Neuron (in vitro differentiated cells): ENCODE measurements around the gene CARD6.
"Not testable (repeated sequence)": the region's sequence is repeated elsewhere in the genome, so short reads cannot be mapped to it uniquely, and the experiment has no call there.

ENCODE experiments used
- H2AFZ ChIP-seq: one replicate; pipeline ENCODE4 v1.6.1; 2013; ENCODE audit warnings: low read depth, mild to moderate bottlenecking, inconsistent platforms, low read length, moderate library complexity
- H3K27me3 ChIP-seq: one replicate; pipeline ENCODE4 v1.6.1; 2013; ENCODE audit warnings: low read length; ENCODE audit not compliant: insufficient read depth
- H3K36me3 ChIP-seq: one replicate; pipeline ENCODE4 v1.6.1; 2013; ENCODE audit warnings: low read length; ENCODE audit not compliant: insufficient read depth
- H3K4me1 ChIP-seq: one replicate; pipeline ENCODE4 v1.6.1; 2013; ENCODE audit warnings: low read length; ENCODE audit not compliant: insufficient read depth
- H3K4me3 ChIP-seq: 2 replicates; pipeline ENCODE4 v1.5.1; 2013; ENCODE audit warnings: mild to moderate bottlenecking, low read length, moderate library complexity
- H3K9me3 ChIP-seq: one replicate; pipeline ENCODE4 v1.6.1; 2013; ENCODE audit warnings: low read length

CARD6 gene

DNA sequence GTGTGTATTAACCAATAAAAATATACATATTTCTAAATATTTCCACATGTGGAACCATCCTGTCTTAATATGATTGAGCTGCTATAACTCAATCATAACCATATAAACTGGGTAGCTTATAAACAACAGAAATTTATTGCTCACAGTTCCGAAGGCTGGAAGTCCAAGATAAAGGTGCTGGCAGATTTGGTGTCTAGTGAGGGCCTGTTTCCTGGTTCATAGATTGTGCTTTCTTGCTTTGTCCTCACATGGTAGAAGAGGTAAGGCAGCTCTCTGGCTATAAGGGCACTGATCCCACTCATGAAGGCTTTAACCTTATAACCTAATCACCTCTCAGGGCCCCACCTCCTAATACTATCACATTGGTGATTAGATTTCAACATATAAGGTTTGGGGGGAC, 29.0 kb upstream of the CARD6 start:
- no peaks in the 10 kb centered on the region for H3K9me3 ChIP-seq
- no peaks in the 10 kb centered on the region for H3K4me1 ChIP-seq
- no peak overlapping the region for H3K4me3 ChIP-seq
- no peak overlapping the region for H2AFZ ChIP-seq
- H3K27me3 ChIP-seq: no peaks in the 10 kb centered on the region
- no peaks in the 10 kb centered on the region for H3K36me3 ChIP-seq

DNA sequence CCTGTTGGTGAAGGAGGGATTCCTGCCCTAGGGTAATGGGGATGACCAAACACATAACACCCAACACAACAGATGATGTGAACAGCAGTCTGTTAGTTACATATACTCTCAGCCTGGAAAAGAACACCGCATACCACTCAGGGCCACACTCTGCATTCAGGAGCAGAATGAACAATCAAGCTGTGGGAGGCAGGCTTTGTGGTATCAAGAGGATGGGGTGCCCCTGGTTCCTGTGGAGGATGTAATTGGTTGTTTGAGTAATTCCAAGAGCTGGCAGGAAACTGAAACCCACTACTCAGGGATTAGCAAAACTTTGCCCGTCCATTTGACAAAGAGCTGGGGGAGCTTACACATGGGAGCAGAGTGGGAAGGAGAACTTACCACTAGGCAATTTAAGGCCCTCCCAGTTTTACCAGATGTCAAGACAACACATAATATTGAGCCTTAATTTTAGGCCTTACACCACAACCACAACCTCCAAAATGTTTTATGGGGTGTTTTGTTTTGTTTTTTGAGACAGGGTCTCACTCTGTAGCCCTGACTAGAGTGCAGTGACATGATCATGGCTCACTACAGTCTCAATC, 27.4 kb upstream of the CARD6 start:
- Histone ChIP-seq H3K27me3 (no peaks in the 10 kb centered on the region), H3K4me3 (no peak overlapping the region), H2AFZ (no peak overlapping the region), H3K36me3 (no peaks in the 10 kb centered on the region), H3K9me3 (no peaks in the 10 kb centered on the region), H3K4me1 (no peaks in the 10 kb centered on the region)

DNA sequence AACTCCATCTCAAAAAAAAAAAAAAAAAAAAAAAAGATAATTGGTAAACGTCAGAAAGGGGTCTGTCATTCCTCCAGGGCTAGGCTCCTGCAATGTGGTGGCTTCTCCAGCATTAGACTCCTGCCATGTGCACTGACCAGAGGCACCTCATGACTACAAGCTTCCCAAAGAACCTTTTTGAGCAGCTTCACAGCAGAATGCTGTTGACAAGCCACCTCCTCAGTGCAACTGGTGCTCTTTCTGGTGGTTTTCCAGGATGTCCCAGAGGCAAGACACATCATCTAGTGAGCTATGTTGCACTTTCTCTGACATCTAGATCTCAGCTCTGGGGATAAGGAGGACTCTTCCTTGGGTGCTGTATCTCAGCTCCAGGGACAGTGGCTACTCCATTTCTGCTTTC, 17.7 kb upstream of the CARD6 start:
- Histone ChIP-seq H3K9me3 (no peaks in the 10 kb centered on the region), H3K4me3 (no peak overlapping the region), H3K36me3 (peaks cover 22% of the 10 kb centered on the region), H3K27me3 (no peaks in the 10 kb centered on the region), H3K4me1 (no peaks in the 10 kb centered on the region), H2AFZ (no peak overlapping the region)

DNA sequence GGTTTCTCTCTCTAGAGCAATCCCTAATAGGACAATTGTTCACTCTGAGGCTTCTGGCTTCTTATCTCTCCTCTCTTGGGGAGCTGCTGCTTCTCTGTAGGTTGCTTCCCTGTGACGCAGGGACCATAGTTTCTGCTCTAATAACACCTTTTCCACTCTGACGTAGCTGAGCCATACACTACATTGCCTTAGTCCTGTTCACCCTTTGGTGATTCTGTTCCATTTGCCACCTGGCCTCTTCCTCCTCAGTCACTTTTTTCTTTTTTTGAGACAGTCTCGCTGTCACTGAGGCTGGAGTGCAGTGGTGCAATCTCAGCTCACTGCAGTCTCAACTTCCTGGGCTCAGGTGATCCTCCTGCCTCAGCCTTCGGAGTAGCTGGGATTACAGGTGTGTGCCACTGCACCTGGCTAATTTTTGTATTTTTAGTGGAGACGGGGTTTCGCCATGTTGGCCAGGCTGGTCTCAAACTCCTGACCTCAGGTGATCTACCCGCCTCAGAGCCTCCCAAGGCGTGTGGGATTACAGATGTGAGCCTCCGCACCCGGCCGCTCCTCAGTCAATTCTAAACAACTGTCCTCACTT, 15.6 kb upstream of the CARD6 start:
- not testable (repeated sequence) for H3K9me3 ChIP-seq, H3K4me1 ChIP-seq, H3K4me3 ChIP-seq, H3K27me3 ChIP-seq, H2AFZ ChIP-seq
- peaks cover 40% of the 10 kb centered on the region for H3K36me3 ChIP-seq

DNA sequence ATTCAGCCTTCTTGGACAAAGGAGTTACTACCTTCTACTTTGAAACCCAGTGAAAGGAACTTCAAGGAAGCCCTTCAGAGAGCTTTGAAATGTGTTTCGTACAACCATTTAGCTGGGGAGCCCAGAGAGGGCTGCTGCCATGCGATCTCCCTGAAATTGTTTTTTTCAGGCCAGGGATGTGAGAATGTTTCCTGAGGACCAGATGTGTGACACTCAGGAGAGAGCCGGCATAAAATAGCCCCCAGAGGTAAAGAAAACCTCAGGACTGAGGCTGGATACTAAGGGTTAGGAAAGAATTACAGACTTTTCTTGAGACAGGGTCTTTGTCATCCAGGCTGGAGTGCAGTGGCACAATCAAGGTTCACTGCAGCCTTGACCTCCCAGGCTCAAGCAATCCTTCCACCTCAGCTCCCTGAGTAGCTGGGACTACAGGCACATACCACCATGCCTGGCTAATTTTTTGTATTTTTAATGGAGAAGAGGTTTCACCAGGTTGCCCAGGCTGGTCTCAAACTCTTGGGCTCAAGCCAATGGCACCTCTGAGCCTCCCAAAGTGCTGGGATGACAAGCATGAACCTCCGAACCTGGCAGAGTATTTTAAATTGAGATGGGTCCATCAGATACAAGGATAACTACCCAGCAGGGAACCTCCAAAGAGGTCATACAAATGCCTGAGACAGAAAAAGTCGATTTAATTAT, 14.5 kb upstream of the CARD6 start:
- Histone ChIP-seq H2AFZ (no peak overlapping the region), H3K4me1 (no peaks in the 10 kb centered on the region), H3K36me3 (peaks cover 51% of the 10 kb centered on the region), H3K4me3 (no peak overlapping the region), H3K27me3 (no peaks in the 10 kb centered on the region), H3K9me3 (no peaks in the 10 kb centered on the region)

DNA sequence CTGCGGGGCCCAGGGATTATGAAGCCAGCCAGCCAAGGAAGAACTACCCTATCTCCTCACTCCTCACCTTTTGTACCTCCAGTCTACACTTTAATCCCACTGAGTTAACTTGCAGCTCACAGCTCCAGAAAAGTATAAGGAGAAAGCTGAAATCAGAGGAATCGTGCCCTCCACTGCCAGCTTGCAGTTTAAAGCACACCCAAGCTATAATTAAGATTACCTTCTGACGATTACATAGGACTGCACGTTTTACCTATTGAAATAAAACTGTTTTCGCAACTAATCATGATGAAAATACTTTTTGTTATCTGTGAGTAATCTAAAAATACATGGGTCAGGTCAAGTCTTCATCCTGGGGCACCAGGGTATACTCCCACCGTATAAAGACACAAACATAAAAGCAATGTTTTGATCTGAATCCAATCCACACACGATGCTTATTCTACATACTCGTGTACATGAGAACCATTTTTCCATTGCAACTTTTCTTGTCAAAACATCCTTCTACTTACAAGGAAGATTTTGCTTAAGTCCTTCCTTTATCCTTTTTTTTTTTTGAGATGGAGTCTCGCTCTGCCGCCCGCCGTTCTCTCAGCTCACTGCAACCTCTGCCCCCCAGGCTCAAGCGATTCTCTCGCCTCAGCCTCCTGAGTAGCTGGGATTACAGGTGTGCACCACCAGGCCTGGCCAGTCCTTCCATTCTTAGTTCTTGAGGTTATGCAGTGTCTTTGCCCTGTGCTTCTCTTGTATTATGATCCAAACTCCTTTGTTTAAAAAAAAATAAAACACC, 13.8 kb upstream of the CARD6 start:
- H2AFZ ChIP-seq: no peak overlapping the region
- H3K27me3 ChIP-seq: no peaks in the 10 kb centered on the region
- peaks cover 59% of the 10 kb centered on the region for H3K36me3 ChIP-seq
- H3K4me3 ChIP-seq: no peak overlapping the region
- H3K4me1 ChIP-seq: no peaks in the 10 kb centered on the region
- no peaks in the 10 kb centered on the region for H3K9me3 ChIP-seq

DNA sequence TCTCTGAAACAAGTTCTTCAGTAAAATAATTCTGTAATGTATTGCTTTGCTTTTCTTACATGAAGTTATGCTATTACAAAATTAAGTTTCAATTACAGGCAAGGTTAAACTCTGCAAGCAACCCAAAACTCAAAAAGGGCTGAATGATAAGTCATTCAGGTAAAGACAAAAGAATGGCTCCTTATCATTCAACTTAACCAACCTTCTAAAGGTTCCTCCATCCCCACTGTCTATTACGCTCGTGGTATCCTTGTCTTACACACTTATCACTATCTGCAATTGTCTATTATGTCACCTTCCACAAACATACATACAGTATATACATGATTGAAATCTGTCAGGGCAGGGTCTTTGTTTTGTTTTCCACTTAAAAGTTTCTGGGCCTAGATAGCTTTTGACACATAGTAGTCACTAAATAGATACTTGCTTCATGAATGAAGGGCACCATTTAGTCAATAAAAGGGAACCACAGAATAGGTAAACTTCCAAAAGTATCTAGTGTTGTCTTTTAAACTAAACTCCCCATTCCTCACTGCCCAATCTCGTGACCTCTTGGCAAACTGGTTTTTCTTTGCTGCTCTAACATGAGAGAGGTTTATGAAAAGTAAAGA, 13.0 kb upstream of the CARD6 start:
- H3K9me3 ChIP-seq: no peaks in the 10 kb centered on the region
- H3K27me3 ChIP-seq: no peaks in the 10 kb centered on the region
- H2AFZ ChIP-seq: no peak overlapping the region
- no peak overlapping the region for H3K4me3 ChIP-seq
- H3K4me1 ChIP-seq: peaks cover 4% of the 10 kb centered on the region
- peaks cover 66% of the 10 kb centered on the region for H3K36me3 ChIP-seq

DNA sequence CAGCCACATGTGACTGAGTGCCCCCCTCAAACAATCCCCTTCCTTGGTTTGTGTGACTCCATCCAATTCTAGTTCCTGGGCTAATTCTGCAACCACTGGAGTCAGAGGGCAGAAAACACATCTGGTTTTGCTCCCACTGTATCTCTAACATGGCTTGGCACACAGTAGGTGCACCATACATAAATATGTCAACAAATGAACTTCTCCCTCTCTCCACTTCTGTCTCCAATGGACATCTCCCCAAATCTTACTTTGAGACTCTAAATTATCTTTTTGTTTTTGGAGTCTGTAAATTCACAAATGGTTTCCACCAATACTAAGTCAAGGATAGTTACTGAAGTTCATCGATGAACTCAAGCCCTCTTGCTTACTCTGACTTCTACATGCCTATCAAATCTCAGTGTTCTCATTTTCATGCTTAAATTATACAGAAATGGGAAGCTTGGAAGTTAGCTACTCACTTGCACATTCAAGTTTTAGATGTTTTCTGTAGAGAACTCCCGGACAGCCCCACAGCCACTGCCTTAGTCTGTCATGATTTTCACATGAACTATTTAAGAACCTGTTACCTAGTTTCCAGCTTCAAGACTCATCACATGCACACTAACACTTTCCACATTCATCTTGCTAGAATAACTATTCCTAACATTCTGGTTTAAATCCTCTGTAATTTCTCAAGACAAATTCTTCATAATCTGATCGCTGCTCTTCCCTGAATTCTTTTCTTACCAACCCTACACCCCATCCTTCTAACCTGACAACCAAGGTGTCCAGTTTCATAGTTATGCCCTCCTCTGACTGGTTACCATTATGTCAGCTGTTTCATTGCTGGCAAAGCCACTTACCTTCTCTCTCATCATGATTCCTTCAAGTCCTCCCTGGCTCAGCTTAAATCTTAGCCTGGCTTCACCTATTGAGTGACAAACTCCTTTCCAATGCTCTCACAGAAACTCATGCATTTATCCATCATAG, 12.2 kb upstream of the CARD6 start:
- Histone ChIP-seq H3K4me1 (peaks cover 12% of the 10 kb centered on the region), H2AFZ (no peak overlapping the region), H3K4me3 (no peak overlapping the region), H3K36me3 (peaks cover 75% of the 10 kb centered on the region), H3K27me3 (no peaks in the 10 kb centered on the region), H3K9me3 (no peaks in the 10 kb centered on the region)

DNA sequence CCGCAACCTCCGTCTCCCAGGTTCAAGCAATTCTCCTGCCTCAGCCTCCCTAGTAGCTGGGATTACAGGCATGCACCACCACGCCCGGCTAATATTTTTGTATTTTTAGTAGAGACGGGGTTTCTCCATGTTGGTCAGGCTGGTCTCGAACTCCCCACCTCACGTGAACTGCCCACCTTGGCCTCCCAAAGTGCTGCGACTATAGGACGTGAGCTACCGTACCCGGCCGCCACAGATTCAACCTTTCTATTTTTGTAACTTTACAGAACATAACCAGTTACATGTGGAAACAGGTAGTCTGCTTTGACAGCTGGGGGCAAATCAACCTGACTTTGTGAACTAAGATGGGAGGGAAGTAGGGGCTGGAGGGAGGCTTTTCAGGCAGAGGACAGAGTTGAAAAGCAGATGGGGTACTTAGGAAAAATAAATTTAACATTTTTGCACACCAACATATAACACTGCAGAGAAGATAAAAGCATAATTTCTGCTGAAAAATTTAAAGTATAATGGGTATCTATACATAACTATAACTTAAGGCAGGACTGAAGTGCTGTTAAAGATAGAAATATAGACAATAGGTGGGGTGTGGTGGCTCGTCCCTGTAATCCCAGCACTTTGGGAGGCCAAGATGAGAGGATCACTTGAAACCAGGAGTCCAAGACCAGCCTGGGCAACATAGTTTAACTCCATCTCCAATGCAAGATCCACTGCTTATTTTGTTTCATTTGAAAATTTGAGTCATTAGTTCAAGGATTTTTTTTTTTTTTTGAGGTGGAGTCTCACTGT, 11.2 kb upstream of the CARD6 start:
- H2AFZ ChIP-seq: no peak overlapping the region
- H3K9me3 ChIP-seq: no peaks in the 10 kb centered on the region
- no peak overlapping the region for H3K4me3 ChIP-seq
- H3K27me3 ChIP-seq: no peaks in the 10 kb centered on the region
- peaks cover 14% of the 10 kb centered on the region for H3K4me1 ChIP-seq
- H3K36me3 ChIP-seq: peaks cover 80% of the 10 kb centered on the region

DNA sequence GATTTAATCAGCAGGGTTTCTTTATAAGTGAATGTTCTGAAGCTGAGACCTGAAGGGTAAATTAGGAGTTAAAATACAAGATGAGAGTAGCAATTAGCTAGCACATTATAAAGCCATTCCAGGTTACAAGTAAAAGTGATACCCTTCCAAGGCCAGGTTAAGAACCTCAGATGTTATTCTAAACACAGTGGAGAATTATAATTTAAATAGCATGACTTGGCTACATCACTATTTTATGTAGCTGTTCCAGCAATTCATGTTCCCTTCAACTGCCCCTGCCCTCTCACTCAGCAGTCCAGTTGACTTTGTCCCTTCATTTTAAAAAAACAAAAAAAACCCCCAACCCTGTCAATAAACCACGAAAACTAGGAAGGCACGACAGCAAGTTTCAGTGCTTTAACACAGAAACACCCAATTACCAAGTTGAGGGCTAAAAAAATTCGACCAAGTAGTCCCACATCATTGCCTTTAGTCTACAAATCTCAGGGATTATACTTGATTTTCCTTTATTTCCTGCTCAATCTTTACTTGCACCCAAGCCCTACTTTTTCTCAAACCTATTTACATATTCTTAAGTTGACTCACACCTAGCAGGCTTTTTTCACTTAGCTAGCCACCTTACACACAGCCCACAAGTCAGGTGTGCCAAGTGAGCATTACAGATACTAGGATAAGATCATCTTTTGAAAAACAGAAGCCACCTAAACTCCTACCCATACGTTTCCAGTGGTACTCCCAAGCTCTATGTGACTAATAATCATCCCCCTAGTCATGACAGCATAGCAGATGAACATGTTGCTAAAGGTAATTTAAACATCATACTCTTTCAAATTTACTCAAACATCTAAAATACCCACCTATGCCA, 9.6 kb upstream of the CARD6 start:
- Histone ChIP-seq H3K36me3 (peaks cover 76% of the 10 kb centered on the region), H3K9me3 (no peaks in the 10 kb centered on the region), H3K27me3 (no peaks in the 10 kb centered on the region), H2AFZ (no peak overlapping the region), H3K4me1 (peaks cover 16% of the 10 kb centered on the region), H3K4me3 (no peak overlapping the region)

DNA sequence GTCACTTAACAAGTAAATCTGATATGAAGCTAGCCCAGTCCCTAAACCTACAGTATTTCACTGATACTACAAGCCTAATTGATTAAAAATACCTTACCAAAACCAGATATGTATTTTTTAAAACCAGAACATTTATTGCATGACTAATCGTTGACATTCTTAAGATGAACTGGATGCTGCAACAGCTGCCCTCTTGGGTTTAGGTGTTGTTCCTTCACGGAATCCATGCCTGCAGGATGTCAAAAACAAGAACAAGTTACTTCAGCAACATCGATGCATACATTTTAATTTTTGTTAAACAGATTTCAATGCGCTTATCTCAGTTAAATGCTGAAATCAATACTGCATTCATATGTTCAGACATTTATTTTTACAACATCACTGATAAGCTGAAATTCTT, 8.8 kb upstream of the CARD6 start:
- H3K4me1 ChIP-seq: peaks cover 16% of the 10 kb centered on the region
- no peak overlapping the region for H2AFZ ChIP-seq
- no peaks in the 10 kb centered on the region for H3K9me3 ChIP-seq
- H3K27me3 ChIP-seq: no peaks in the 10 kb centered on the region
- peaks cover 69% of the 10 kb centered on the region for H3K36me3 ChIP-seq
- no peak overlapping the region for H3K4me3 ChIP-seq
